Vagina (tissue), 2 donors: Measurements from ENCODE around the gene ADPRHL1. TPM values are rescaled to one million over a fixed set of nuclear protein-coding genes. Genes with fewer than 3 reads are reported as not detected.

Experiments
- DNase-seq, 2 donors: peaks; one replicate each; pipeline ENCODE4 v3.0.0-alpha.2; 2017; ENCODE audit errors: extremely low spot score in 2 of 2
- H3K27ac ChIP-seq: fragments of 200-600 bp; sonication (generic); one replicate; pipeline ENCODE4 v1.5.1; 2019
- H3K27me3 ChIP-seq: fragments of 200-600 bp; sonication (generic); one replicate; pipeline ENCODE4 v1.5.1; 2019
- H3K36me3 ChIP-seq, 2 donors: fragments of 200-600 bp; sonication (generic); one replicate each; pipeline ENCODE4 v1.5.1; 2017 to 2019
- H3K4me1 ChIP-seq: fragments of 200-600 bp; sonication (generic); one replicate; pipeline ENCODE4 v1.5.1; 2019
- H3K4me3 ChIP-seq, 2 donors: fragments of 200-600 bp; sonication (generic); 1 replicate in 1 of 2; 2 replicates in 1 of 2; pipeline ENCODE4 v1.5.1; 2016 to 2019
- H3K9me3 ChIP-seq: fragments of 200-600 bp; sonication (generic); one replicate; pipeline ENCODE4 v1.5.1; 2019
- CTCF ChIP-seq, 3 experiments: fragments of 450-650 bp in 2 of 3; fragments of 200-600 bp in 1 of 3; sonication (generic) in 1 of 3; IDR thresholded peaks; one replicate each; pipeline ENCODE4 v1.5.1; 2017 to 2019; ENCODE audit warnings: antibody characterized with exemption in 3 of 3, mild to moderate bottlenecking in 2 of 3, moderate library complexity in 2 of 3
- POLR2A ChIP-seq, 2 donors: fragments of 450-650 bp; IDR thresholded peaks; one replicate each; pipeline ENCODE4 v1.6.1; 2017; ENCODE audit warnings: antibody characterized with exemption in 2 of 2, mild to moderate bottlenecking in 2 of 2, moderate library complexity in 2 of 2
- POLR2AphosphoS5 ChIP-seq, 2 donors: sonication (generic); formaldehyde crosslinking; IDR thresholded peaks; one replicate each; pipeline ENCODE4 v1.9.0; 2017; ENCODE audit warnings: antibody characterized with exemption in 2 of 2, mild to moderate bottlenecking in 2 of 2, low read depth in 1 of 2; ENCODE audit not compliant: insufficient read depth in 1 of 2
- intact Hi-C: fragments of 100-400 bp; cut with DNase I; formaldehyde crosslinking; loops from one replicate; pipeline ENCODE4 v1.15.1; 2023
- total RNA-seq: library from RNA; depleted of rRNA; stranded (reverse); fragments of >200 nt; gene quantifications from one replicate; pipeline ENCODE4 v1.2.3, GENCODE V29; 2016

The ADPRHL1 gene
- total RNA-seq, 1 donor from 2014 or later = 1.7 TPM

GRCh38 chr13:113498905-113499304 lies 45.6 kb upstream of the ADPRHL1 start:
- DNase-seq = no peak
- H3K4me3 ChIP-seq = no peak overlapping the region
- no peaks in the 10 kb centered on the region for H3K27me3 ChIP-seq
- intact Hi-C loops = no loop called here
- no peaks in the 10 kb centered on the region for H3K9me3 ChIP-seq
- peaks cover 0 to 69% of the 10 kb centered on the region in 2 donors for H3K36me3 ChIP-seq
- no peak overlapping the region for H3K27ac ChIP-seq
- TF ChIP-seq POLR2A (IDR thresholded peaks at IDR 0.05) (no peak), POLR2AphosphoS5 (IDR thresholded peaks at IDR 0.05; ENCODE audit: insufficient read depth in 1 of 2, low read depth in 1 of 2) (no peak), CTCF (IDR thresholded peaks at IDR 0.05) (no peak)
- peaks cover 32% of the 10 kb centered on the region for H3K4me1 ChIP-seq

- no peak for DNase-seq
- H3K4me1 ChIP-seq = peaks cover 49% of the 10 kb centered on the region
- TF ChIP-seq CTCF (IDR thresholded peaks at IDR 0.05) = no peak
- no peak for TF ChIP-seq POLR2A (IDR thresholded peaks at IDR 0.05)
- no peak for TF ChIP-seq POLR2AphosphoS5 (IDR thresholded peaks at IDR 0.05; ENCODE audit: insufficient read depth in 1 of 2, low read depth in 1 of 2)
- H3K9me3 ChIP-seq = no peaks in the 10 kb centered on the region
- H3K27ac ChIP-seq = no peak overlapping the region
- H3K4me3 ChIP-seq = no peak overlapping the region
- intact Hi-C loops = no loop called here
- H3K27me3 ChIP-seq = no peaks in the 10 kb centered on the region
- H3K36me3 ChIP-seq = peaks cover 0 to 56% of the 10 kb centered on the region in 2 donors
These were observed 43.9 kb upstream of the ADPRHL1 start for GRCh38 chr13:113497217-113497616.

- peaks cover 0 to 40% of the 10 kb centered on the region in 2 donors for H3K36me3 ChIP-seq
- no peak overlapping the region for H3K4me3 ChIP-seq
- peak overlapping the region; percentile 7 for H3K27ac ChIP-seq
- peaks cover 58% of the 10 kb centered on the region for H3K4me1 ChIP-seq
- no peak for TF ChIP-seq POLR2A (IDR thresholded peaks at IDR 0.05)
- TF ChIP-seq POLR2AphosphoS5 (IDR thresholded peaks at IDR 0.05; ENCODE audit: insufficient read depth in 1 of 2, low read depth in 1 of 2) = peak in 1 of 2 donors; percentile 8
- no peak for TF ChIP-seq CTCF (IDR thresholded peaks at IDR 0.05)
- H3K27me3 ChIP-seq = no peaks in the 10 kb centered on the region
- no peak for DNase-seq
- no peaks in the 10 kb centered on the region for H3K9me3 ChIP-seq
- intact Hi-C loops = no loop called here
These were observed 42.4 kb upstream of the ADPRHL1 start for GRCh38 chr13:113495494-113496210.

- intact Hi-C loops = no loop called here
- Histone ChIP-seq H3K36me3 (peaks cover 0 to 18% of the 10 kb centered on the region in 2 donors), H3K27me3 (no peaks in the 10 kb centered on the region), H3K4me1 (peaks cover 75% of the 10 kb centered on the region), H3K27ac (peak overlapping the region; percentile 42), H3K9me3 (no peaks in the 10 kb centered on the region), H3K4me3 (peak overlapping the region in 1 of 2 donors; percentile 84)
- TF ChIP-seq POLR2AphosphoS5 (IDR thresholded peaks at IDR 0.05; ENCODE audit: insufficient read depth in 1 of 2, low read depth in 1 of 2) = peak in 1 of 2 donors; percentile 94
- TF ChIP-seq POLR2A (IDR thresholded peaks at IDR 0.05) = no peak
- TF ChIP-seq CTCF (IDR thresholded peaks at IDR 0.05) = no peak
- DNase-seq = no peak
These were observed 40.1 kb upstream of the ADPRHL1 start for GRCh38 chr13:113493315-113493951.

- Histone ChIP-seq H3K4me1 (peaks cover 74% of the 10 kb centered on the region), H3K27ac (peak overlapping the region; percentile 83), H3K4me3 (peak overlapping the region; percentile 84 to 93), H3K36me3 (peaks cover 0 to 11% of the 10 kb centered on the region in 2 donors), H3K9me3 (no peaks in the 10 kb centered on the region), H3K27me3 (no peaks in the 10 kb centered on the region)
- no peak for TF ChIP-seq POLR2A (IDR thresholded peaks at IDR 0.05)
- no peak for TF ChIP-seq POLR2AphosphoS5 (IDR thresholded peaks at IDR 0.05; ENCODE audit: insufficient read depth in 1 of 2, low read depth in 1 of 2)
- no peak for TF ChIP-seq CTCF (IDR thresholded peaks at IDR 0.05)
- intact Hi-C loops = no loop called here
- DNase-seq = no peak
These were observed 38.7 kb upstream of the ADPRHL1 start for GRCh38 chr13:113491982-113492381.
